OCI-LY3 (cell line): Measurements from ENCODE around the gene ZSCAN31.

Experiments used
- EZH2phosphoT487 ChIP-seq: fragments of 200-600 bp; shearing (Covaris generic); IDR thresholded peaks from 2 replicates; pipeline ENCODE4 v1.6.1; 2018; ENCODE audit warnings: antibody characterized with exemption, mixed run types, low read depth
- TF ChIP-seq, protein P1 (sequence below): fragments of 200-600, 300-600 bp; sonication (generic); IDR thresholded peaks from 2 replicates; pipeline ENCODE4 v1.5.1; 2014; ENCODE audit warnings: antibody characterized with exemption, low read length, low read depth

DNA sequence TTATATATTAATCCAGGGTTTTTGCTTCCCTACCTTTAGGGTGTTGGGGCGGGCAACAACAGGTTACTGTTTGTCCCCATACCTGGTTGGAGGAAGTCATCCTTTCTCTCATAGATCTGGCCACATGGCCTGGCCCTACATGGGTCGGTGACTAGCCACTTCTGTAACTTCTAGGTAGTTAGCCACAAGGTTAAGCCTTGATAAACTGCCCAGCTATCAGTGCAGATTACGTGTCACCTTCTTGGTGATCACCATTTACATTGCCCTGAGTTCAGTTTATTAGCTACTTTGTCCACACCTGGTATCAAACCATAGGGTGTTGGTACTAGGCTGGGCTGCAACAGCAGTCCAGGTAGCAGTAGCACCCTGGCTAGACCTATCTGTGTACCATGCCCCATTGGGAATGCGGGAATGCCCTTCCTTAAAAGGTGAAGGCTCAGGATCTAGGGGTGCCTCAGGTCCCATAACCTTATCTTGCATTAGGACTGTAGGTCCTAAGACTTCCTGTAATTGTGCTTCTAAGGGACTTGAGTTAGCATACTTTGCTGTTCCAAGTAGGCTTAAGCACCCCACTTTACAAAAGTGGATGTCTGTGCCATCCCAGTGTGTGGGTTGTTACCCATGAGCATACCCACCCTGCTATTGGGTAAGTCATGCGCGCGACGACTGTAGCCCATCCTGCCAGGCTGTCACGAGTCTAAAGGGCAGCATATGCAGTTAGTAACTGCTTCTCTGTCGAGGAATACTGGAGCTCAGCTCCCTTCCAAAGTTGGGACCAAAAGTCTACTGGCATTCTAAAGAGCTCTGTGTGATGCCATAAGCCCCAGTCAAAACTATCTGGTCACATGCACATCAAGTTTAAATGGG is 19.0 kb upstream of the ZSCAN31 start:
- TF ChIP-seq, protein P1, sequence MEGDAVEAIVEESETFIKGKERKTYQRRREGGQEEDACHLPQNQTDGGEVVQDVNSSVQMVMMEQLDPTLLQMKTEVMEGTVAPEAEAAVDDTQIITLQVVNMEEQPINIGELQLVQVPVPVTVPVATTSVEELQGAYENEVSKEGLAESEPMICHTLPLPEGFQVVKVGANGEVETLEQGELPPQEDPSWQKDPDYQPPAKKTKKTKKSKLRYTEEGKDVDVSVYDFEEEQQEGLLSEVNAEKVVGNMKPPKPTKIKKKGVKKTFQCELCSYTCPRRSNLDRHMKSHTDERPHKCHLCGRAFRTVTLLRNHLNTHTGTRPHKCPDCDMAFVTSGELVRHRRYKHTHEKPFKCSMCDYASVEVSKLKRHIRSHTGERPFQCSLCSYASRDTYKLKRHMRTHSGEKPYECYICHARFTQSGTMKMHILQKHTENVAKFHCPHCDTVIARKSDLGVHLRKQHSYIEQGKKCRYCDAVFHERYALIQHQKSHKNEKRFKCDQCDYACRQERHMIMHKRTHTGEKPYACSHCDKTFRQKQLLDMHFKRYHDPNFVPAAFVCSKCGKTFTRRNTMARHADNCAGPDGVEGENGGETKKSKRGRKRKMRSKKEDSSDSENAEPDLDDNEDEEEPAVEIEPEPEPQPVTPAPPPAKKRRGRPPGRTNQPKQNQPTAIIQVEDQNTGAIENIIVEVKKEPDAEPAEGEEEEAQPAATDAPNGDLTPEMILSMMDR, result no peak
- TF ChIP-seq EZH2phosphoT487, result no peak
